GM04504 (cell line): ENCODE data around the gene GNRH2.
"Not testable (repeated sequence)": the region's sequence is repeated elsewhere in the genome, so short reads cannot be mapped to it uniquely, and the experiment has no call there.

ENCODE experiments used
- DNase-seq: peaks from one replicate; pipeline ENCODE4 v3.0.0-alpha.2; 2012; ENCODE audit warnings: low read depth

Gene GNRH2

GRCh38 chr20:3042625-3043024 is 797 bp upstream of the GNRH2 start:
- DNase-seq: no peak

GRCh38 chr20:3044336-3044965 is 1.0 kb downstream of the GNRH2 start:
- no peak for DNase-seq

- peak; percentile 37 for DNase-seq
Measured at GRCh38 chr20:3045042-3045815, 1.8 kb downstream of the GNRH2 start.

- peak; percentile 75 for DNase-seq
Measured at GRCh38 chr20:3045816-3046676, 2.6 kb downstream of the GNRH2 start, which contains the start of gene MRPS26. Gene MRPS26 (plus strand): TSS chr20:3046052. CDS start chr20:3046069, 17 bp downstream.

- DNase-seq: no peak
Measured at GRCh38 chr20:3046677-3047462, 3.4 kb downstream of the GNRH2 start.

GRCh38 chr20:3047486-3048419 is 4.3 kb downstream of the GNRH2 start:
- DNase-seq: no peak

- no peak for DNase-seq
Measured at GRCh38 chr20:3051385-3052019, 8.1 kb downstream of the GNRH2 start.

- DNase-seq: no peak
Measured at GRCh38 chr20:3059489-3059888, 16.1 kb downstream of the GNRH2 start.

- DNase-seq: not testable (repeated sequence)
Measured at GRCh38 chr20:3064119-3064518, 20.7 kb downstream of the GNRH2 start.

- no peak for DNase-seq
Measured at GRCh38 chr20:3067139-3068014, 24.0 kb downstream of the GNRH2 start.

- DNase-seq: no peak
Measured at GRCh38 chr20:3068075-3068474, 24.7 kb downstream of the GNRH2 start.

GRCh38 chr20:3068986-3069900 is 25.8 kb downstream of the GNRH2 start:
- peak; percentile 10 for DNase-seq

- DNase-seq: no peak
Measured at GRCh38 chr20:3070725-3071124, 27.3 kb downstream of the GNRH2 start.

- DNase-seq: no peak
Measured at GRCh38 chr20:3071266-3071609, 27.8 kb downstream of the GNRH2 start.

GRCh38 chr20:3071610-3072529 is 28.4 kb downstream of the GNRH2 start, which contains the start of gene OXT:
Gene OXT (plus strand): TSS chr20:3071620. CDS start chr20:3071656, 36 bp downstream.
- DNase-seq: no peak

- no peak for DNase-seq
Measured at GRCh38 chr20:3072530-3073250, 29.3 kb downstream of the GNRH2 start.
